H1 (cell line): ENCODE results near the gene CMSS1. TPM values are rescaled to one million over a fixed set of nuclear protein-coding genes. Genes with fewer than 3 reads are reported as not detected.

Source experiments
- CTCF ChIA-PET: fragments of 300-600 bp; sonication (Branson Sonifier 250); formaldehyde crosslinking; loops from one replicate; lab custom pipeline; 2021; ENCODE audit not compliant: partially characterized antibody; lab: Charles Lee
- POLR2A ChIA-PET: fragments of 300-600 bp; sonication (Branson Sonifier 250); formaldehyde crosslinking; loops from one replicate; lab custom pipeline; 2021; ENCODE audit warnings: inconsistent platforms; ENCODE audit not compliant: partially characterized antibody; lab: Charles Lee
- DNase-seq, 2 experiments: peaks; one replicate each; pipeline versions ENCODE4 v3.0.0 to v3.0.0-alpha.2; 2010 to 2022; ENCODE audit warnings: low spot score in 2 of 2, low read depth in 1 of 2, mixed read lengths in 1 of 2
- FAIRE-seq: peaks from 2 replicates; lab custom pipeline; 2011; peaks lifted over from hg19 to GRCh38; lab: Jason Lieb, UNC
- H2AFZ ChIP-seq: 2 replicates; pipeline ENCODE4 v1.8.1; 2012; ENCODE audit warnings: low read length, inconsistent platforms
- H2AK5ac ChIP-seq: 2 replicates; pipeline ENCODE4 v1.6.1; 2013; ENCODE audit warnings: low read depth, low read length
- H2BK120ac ChIP-seq: replicated peaks from 2 replicates; pipeline ENCODE3; 2013; ENCODE audit warnings: low read depth, low read length, inconsistent platforms
- H2BK12ac ChIP-seq: 2 replicates; pipeline ENCODE4 v1.6.1; 2013; ENCODE audit warnings: low read depth, low read length
- H2BK15ac ChIP-seq: 2 replicates; pipeline ENCODE4 v1.6.1; 2013; ENCODE audit warnings: low read length
- H2BK20ac ChIP-seq: 2 replicates; pipeline ENCODE4 v1.6.1; 2013; ENCODE audit warnings: low read length
- H2BK5ac ChIP-seq: 2 replicates; pipeline ENCODE4 v1.6.1; 2013; ENCODE audit warnings: low read depth, low read length
- H3K14ac ChIP-seq: 2 replicates; pipeline ENCODE4 v1.6.1; 2013; ENCODE audit warnings: inconsistent platforms; ENCODE audit not compliant: insufficient read length
- H3K18ac ChIP-seq: 2 replicates; pipeline ENCODE4 v1.6.1; 2013; ENCODE audit warnings: low read length; ENCODE audit errors: extremely low read depth
- H3K23ac ChIP-seq: 2 replicates; pipeline ENCODE4 v1.6.1; 2013; ENCODE audit warnings: inconsistent platforms; ENCODE audit not compliant: insufficient read length
- H3K23me2 ChIP-seq: 2 replicates; pipeline ENCODE4 v1.6.1; 2013; ENCODE audit warnings: low read depth, low read length
- H3K27ac ChIP-seq: 2 replicates; pipeline ENCODE4 v1.6.1; 2011; ENCODE audit warnings: low read depth, low read length, inconsistent platforms
- H3K27me3 ChIP-seq, 4 experiments: replicated peaks in 1 of 4; 1 replicate in 1 of 4; 2 replicates in 3 of 4; pipeline versions ENCODE4 v1.6.1 to v1.8.1; 2011 to 2013; ENCODE audit warnings: low read length in 3 of 4, mild to moderate bottlenecking in 3 of 4, inconsistent platforms in 2 of 4, mixed read lengths in 2 of 4, moderate library complexity in 1 of 4; ENCODE audit not compliant: control insufficient read depth in 3 of 4, insufficient read depth in 3 of 4; ENCODE audit errors: extremely low read depth in 1 of 4
- H3K36me3 ChIP-seq, 4 experiments: 2 replicates each; pipeline versions ENCODE4 v1.6.1 to v1.8.1; 2011 to 2013; ENCODE audit warnings: mild to moderate bottlenecking in 4 of 4, low read length in 3 of 4, moderate library complexity in 2 of 4, control low read depth in 1 of 4, inconsistent platforms in 1 of 4; ENCODE audit not compliant: insufficient read depth in 4 of 4, control insufficient read depth in 2 of 4
- H3K4ac ChIP-seq: replicated peaks from 2 replicates; pipeline ENCODE3; 2013; ENCODE audit warnings: low read length, low read depth, mixed read lengths, inconsistent platforms; ENCODE audit not compliant: insufficient read length
- H3K4me1 ChIP-seq, 4 experiments: replicated peaks in 1 of 4; 1 replicate in 1 of 4; 2 replicates in 3 of 4; pipeline versions ENCODE4 v1.6.1 to v1.8.1; 2011 to 2013; ENCODE audit warnings: low read length in 3 of 4, inconsistent platforms in 2 of 4, mixed read lengths in 1 of 4; ENCODE audit not compliant: insufficient read depth in 4 of 4, control insufficient read depth in 3 of 4
- H3K4me2 ChIP-seq, 2 experiments: 2 replicates each; pipeline versions ENCODE4 v1.6.1 to v1.8.1; 2011 to 2013; ENCODE audit warnings: low read depth in 2 of 2, low read length in 2 of 2, control low read depth in 1 of 2, inconsistent platforms in 1 of 2, mild to moderate bottlenecking in 1 of 2; ENCODE audit not compliant: insufficient read depth in 1 of 2
- H3K4me3 ChIP-seq, 4 experiments: fragments of 200-600, 300-600 bp in 1 of 4; sonication (generic), shearing (Covaris generic), sonication (Bioruptor Twin) in 1 of 4; 2 replicates each; pipeline versions ENCODE4 v1.5.1 to v1.8.1; 2011 to 2016; ENCODE audit warnings: low read length in 4 of 4, low read depth in 3 of 4, control low read depth in 2 of 4, inconsistent platforms in 2 of 4, mild to moderate bottlenecking in 2 of 4, mixed read lengths in 1 of 4, moderate library complexity in 1 of 4; ENCODE audit not compliant: insufficient read depth in 2 of 4; ENCODE audit errors: extremely low read depth in 1 of 4
- H3K56ac ChIP-seq: replicated peaks from 2 replicates; pipeline ENCODE3; 2013; ENCODE audit warnings: low read depth, mild to moderate bottlenecking, mixed read lengths, low read length, inconsistent platforms; ENCODE audit not compliant: insufficient read length
- H3K79me1 ChIP-seq: 2 replicates; pipeline ENCODE4 v1.6.1; 2013; ENCODE audit warnings: low read depth, low read length, control low read depth
- H3K79me2 ChIP-seq, 2 experiments: 2 replicates each; pipeline versions ENCODE4 v1.6.1 to v1.8.1; 2012 to 2013; ENCODE audit warnings: low read length in 2 of 2, mild to moderate bottlenecking in 2 of 2, inconsistent platforms in 1 of 2; ENCODE audit not compliant: insufficient read depth in 2 of 2, control insufficient read depth in 1 of 2
- H3K9ac ChIP-seq, 4 experiments: replicated peaks in 1 of 4; 1 replicate in 1 of 4; 2 replicates in 3 of 4; pipeline versions ENCODE4 v1.6.1 to v1.8.1; 2011 to 2013; ENCODE audit warnings: low read depth in 3 of 4, low read length in 3 of 4, control low read depth in 2 of 4, mild to moderate bottlenecking in 2 of 4, moderate library complexity in 2 of 4, inconsistent platforms in 1 of 4; ENCODE audit errors: extremely low read depth in 1 of 4
- H3K9me3 ChIP-seq, 2 experiments: 2 replicates each; pipeline versions ENCODE4 v1.6.1 to v1.8.1; 2012 to 2013; ENCODE audit warnings: mild to moderate bottlenecking in 2 of 2, moderate library complexity in 2 of 2, control low read depth in 1 of 2, inconsistent platforms in 1 of 2, low read depth in 1 of 2, low read length in 1 of 2, mixed read lengths in 1 of 2; ENCODE audit not compliant: insufficient read depth in 2 of 2
- H4K20me1 ChIP-seq, 2 experiments: replicated peaks in 1 of 2; 2 replicates each; pipeline versions ENCODE3 to v1.8.1; 2011 to 2013; ENCODE audit warnings: inconsistent platforms in 2 of 2, low read length in 2 of 2, mild to moderate bottlenecking in 1 of 2; ENCODE audit not compliant: insufficient read depth in 2 of 2, control insufficient read depth in 1 of 2
- H4K5ac ChIP-seq: 2 replicates; pipeline ENCODE4 v1.6.1; 2013; ENCODE audit warnings: low read length, low read depth, mixed read lengths, inconsistent platforms; ENCODE audit not compliant: insufficient read length
- H4K8ac ChIP-seq: 2 replicates; pipeline ENCODE4 v1.8.0; 2013; ENCODE audit warnings: mild to moderate bottlenecking, moderate library complexity, low read length, inconsistent platforms; ENCODE audit not compliant: insufficient read depth; ENCODE audit errors: extremely low read depth
- H4K91ac ChIP-seq: replicated peaks from 2 replicates; pipeline ENCODE3; 2013; ENCODE audit warnings: low read length, mixed read lengths, inconsistent platforms; ENCODE audit not compliant: insufficient read length
- ASH2L ChIP-seq: fragments of 200-600, 300-600 bp; sonication (generic); IDR thresholded peaks from one replicate; pipeline ENCODE4 v1.7.1; 2017; ENCODE audit warnings: low read length
- ATF3 ChIP-seq: IDR thresholded peaks from 2 replicates; pipeline ENCODE4 v1.6.1; 2011; ENCODE audit warnings: low read depth, mild to moderate bottlenecking, low read length; ENCODE audit not compliant: insufficient read depth
- POLR2A ChIP-seq, 2 experiments: IDR thresholded peaks; 1 replicate in 1 of 2; 2 replicates in 1 of 2; pipeline ENCODE4 v1.6.1; 2011; ENCODE audit warnings: low read depth in 2 of 2, low read length in 2 of 2, mild to moderate bottlenecking in 2 of 2; ENCODE audit errors: control extremely low read depth in 1 of 2
- RBBP5 ChIP-seq: IDR thresholded peaks from 2 replicates; pipeline ENCODE4 v1.7.1; 2012; ENCODE audit warnings: low read depth, mild to moderate bottlenecking, inconsistent platforms, low read length, moderate library complexity, borderline replicate concordance
- WGBS, 2 experiments: shearing (Covaris generic) in 1 of 2; methylation state at CpG; one replicate each; pipeline versions ENCODE4 v1.1.6 to v1.1.7; 2013 to 2015; ENCODE audit warnings: low lambda C conversion rate in 2 of 2, mixed read lengths in 2 of 2, inconsistent platforms in 1 of 2, low coverage in 1 of 2, missing lambda C conversion rate in 1 of 2; ENCODE audit not compliant: insufficient replicate concordance in 2 of 2, insufficient coverage in 1 of 2, insufficient read length in 1 of 2; ENCODE audit errors: extremely low coverage in 1 of 2, missing lambda C conversion rate in 1 of 2; 5-methylcytosine and 5-hydroxymethylcytosine counted together
- polyA plus RNA-seq, 7 experiments: library from polyadenylated mRNA; depleted of rRNA in 3 of 7; stranded (reverse) in 5 of 7; unstranded in 2 of 7; fragments of >200 nt in 5 of 7; fragments of 200-250 nt in 2 of 7; gene quantifications; 1 replicate in 5 of 7; 2 replicates in 1 of 7; 4 replicates in 1 of 7; pipeline versions ENCODE4 v1.2.1 to v1.2.3, GENCODE V29; 2011 to 2013; ENCODE audit warnings: missing spikeins in 2 of 7, mixed read lengths in 2 of 7
- total RNA-seq: library from RNA; stranded (reverse); fragmentation: NEBNext Ultra II Directional; extraction: Animal tissue kit (Norgen Biotek cat#: 25700); gene quantifications from 2 replicates; pipeline ENCODE4 v1.2.1, GENCODE V29; 2021

Gene CMSS1
- total and polyA plus RNA-seq, 2 of the 8 experiments (the other 6 are each of a cell fraction or from before 2014, with no cell fraction given): 15.2 to 75.1 TPM

GRCh38 chr3:100117093-100117492 lies 299.4 kb downstream of the CMSS1 start:
- no peak overlapping the region for H2BK12ac ChIP-seq
- H4K20me1 ChIP-seq: no peaks in the 10 kb centered on the region
- WGBS, 2 experiments: 87% methylated on average over 4 of the region's 4 CpGs; no CpG with 5 or more reads in 1 of the 2 experiments
- no peak overlapping the region for H3K18ac ChIP-seq
- no peak overlapping the region for H3K27ac ChIP-seq
- H4K91ac ChIP-seq: no peak overlapping the region
- no peaks in the 10 kb centered on the region for H3K9me3 ChIP-seq
- H3K9ac ChIP-seq: no peak overlapping the region
- no peak overlapping the region for H3K14ac ChIP-seq
- H4K5ac ChIP-seq: no peak overlapping the region
- no peaks in the 10 kb centered on the region for H3K79me2 ChIP-seq
- H3K4me3 ChIP-seq: no peak overlapping the region
- H3K56ac ChIP-seq: no peak overlapping the region
- no peak overlapping the region for H3K4ac ChIP-seq
- no peak overlapping the region for H4K8ac ChIP-seq
- no peaks in the 10 kb centered on the region for H3K36me3 ChIP-seq
- H3K23ac ChIP-seq: no peak overlapping the region
- ChIA-PET POLR2A (interaction anchor here (1.1 kb wide), 1 partner anchor 10 kb away, joined by 3 read pairs; no protein-coding TSS in a partner anchor), CTCF (no interaction called here)
- H3K4me2 ChIP-seq: no peak overlapping the region
- no peak overlapping the region for H2AFZ ChIP-seq
- H3K23me2 ChIP-seq: no peaks in the 10 kb centered on the region
- H2BK120ac ChIP-seq: no peak overlapping the region
- DNase-seq: no peak
- no peaks in the 10 kb centered on the region for H3K4me1 ChIP-seq
- H2BK5ac ChIP-seq: no peak overlapping the region
- H2BK20ac ChIP-seq: no peak overlapping the region
- H3K79me1 ChIP-seq: no peaks in the 10 kb centered on the region
- no peak overlapping the region for H2BK15ac ChIP-seq
- H2AK5ac ChIP-seq: no peak overlapping the region
- FAIRE-seq: no peak
- no peaks in the 10 kb centered on the region for H3K27me3 ChIP-seq
- TF ChIP-seq POLR2A (IDR thresholded peaks at IDR 0.05; ENCODE audit: control extremely low read depth in 1 of 2, low read depth in 2 of 2, low read length in 2 of 2) (no peak), ATF3 (no peak), ASH2L (no peak), RBBP5 (no peak)
